Activated CD8-positive, alpha-beta memory T cell treated with anti-CD3 and anti-CD28 coated beads, Interleukin-2, amount 50 U/mL, for 4 hours (primary cell): ENCODE measurements around the gene RARA.
"Not testable (repeated sequence)": the region's sequence is repeated elsewhere in the genome, so short reads cannot be mapped to it uniquely, and the experiment has no call there.

ENCODE experiments used
- DNase-seq: peaks from one replicate; pipeline ENCODE4 v3.0.0-alpha.2; 2020

The RARA gene

DNA sequence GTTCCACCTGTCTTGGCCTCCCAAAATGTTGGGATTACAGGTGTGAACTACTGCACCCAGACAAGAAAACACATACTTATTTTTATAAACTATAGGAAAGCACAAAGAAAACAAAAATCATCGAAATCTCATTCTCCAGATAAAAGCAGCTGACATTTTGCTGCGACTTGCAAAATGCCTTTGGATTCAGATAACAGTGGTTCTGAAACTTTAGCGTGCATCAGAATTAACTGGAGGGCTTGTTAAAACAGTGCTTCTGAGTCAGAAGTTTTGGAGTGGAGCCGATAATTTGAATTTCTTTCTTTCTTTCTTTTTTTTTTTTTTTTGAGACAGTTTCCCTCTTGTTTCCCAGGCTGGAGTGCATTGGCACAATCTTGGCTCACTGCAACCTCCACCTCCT lies 73.3 kb downstream of the RARA start:
- DNase-seq = no peak

DNA sequence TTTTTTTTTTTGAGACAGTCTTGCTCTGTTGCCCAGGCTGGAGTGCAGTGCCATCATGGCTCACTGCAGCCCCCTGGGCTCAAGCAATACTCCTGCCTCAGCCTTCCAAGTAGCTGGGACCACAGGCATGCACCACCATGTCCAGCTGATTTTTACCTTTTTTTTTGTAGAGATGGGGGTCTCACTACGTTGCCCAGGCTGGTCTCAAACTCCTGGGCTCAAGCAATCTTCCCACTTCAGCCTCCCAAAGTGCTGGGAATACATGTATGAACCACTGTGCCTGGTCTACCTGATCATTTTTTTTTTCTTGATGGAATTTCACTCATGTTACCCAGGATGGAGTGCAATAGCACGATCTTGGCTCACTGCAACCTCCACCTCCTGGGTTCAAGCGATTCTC lies 77.6 kb downstream of the RARA start:
- not testable (repeated sequence) for DNase-seq

DNA sequence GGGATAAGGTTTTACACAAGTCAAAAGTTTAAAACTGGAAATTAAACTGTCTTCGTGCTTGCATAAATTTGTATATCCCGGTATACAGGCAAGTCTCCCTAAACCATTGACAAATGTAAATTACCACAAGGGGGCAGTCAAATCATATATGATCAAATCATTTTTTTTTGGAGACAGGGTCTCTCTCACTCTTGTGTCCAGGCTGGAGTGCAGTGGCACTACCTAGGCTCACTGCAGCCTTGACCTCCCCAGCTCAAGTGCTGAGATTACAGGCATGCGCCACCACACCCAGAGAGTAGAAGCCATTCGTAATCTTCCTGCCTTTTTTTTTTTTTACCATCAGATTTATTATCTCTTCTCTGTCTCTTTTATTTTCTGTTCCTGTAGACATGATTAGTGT lies 90.2 kb downstream of the RARA start:
- DNase-seq = no peak

DNA sequence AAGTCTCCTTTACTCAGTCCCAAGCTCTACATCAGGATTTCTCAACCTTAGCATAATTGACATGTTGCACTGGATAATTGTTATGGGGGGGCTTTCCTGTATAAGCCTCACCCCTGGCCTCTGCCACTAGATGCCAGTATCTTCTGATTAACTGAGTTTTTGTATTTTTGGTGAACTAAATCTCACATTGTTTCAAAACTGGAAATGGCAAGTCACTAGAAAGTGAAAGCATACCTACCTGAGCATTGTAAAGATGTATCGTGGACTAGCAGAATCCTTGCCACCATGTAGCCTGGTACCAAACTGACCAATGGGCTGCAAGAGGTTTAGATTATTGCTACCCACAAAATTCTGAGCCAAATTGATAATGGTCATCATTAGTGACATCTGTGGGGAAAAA lies 93.7 kb downstream of the RARA start:
- DNase-seq = no peak

DNA sequence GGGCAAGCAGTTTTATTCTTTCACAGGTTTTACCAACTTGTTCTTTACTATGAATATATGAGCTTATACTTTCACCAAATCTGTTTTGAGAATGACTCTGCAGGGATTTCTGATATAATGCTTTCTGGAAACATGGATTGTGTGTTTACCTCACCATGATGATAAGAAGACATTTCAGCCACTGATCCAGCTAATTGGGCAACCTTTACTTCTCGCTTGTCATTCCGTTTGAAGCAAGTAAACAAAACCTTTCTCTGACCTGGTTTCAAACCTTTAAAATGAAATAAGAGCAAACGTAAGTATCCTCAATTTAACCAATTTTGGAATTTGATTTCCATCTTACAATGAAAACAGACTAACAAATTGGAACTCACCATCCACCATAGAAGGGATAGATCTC lies 95.0 kb downstream of the RARA start:
- DNase-seq = no peak
